BJ (cell line): Measurements from ENCODE around the gene CYP4Z1. TPM values are rescaled to one million over a fixed set of nuclear protein-coding genes. Genes with fewer than 3 reads are reported as not detected.
"Not testable (repeated sequence)": the region's sequence is repeated elsewhere in the genome, so short reads cannot be mapped to it uniquely, and the experiment has no call there.

ENCODE experiments used
- CTCF ChIA-PET: fragments of 350-600 bp; formaldehyde crosslinking; extraction: SDS; loops from one replicate; lab custom pipeline; 2021; ENCODE audit warnings: antibody characterized with exemption, inconsistent platforms; lab: Yijun Ruan, JAX
- POLR2A ChIA-PET: fragments of 300-600 bp; sonication (Branson Sonifier 250); formaldehyde crosslinking; extraction: SDS; loops from one replicate; lab custom pipeline; 2021; ENCODE audit warnings: antibody characterized with exemption; lab: Charles Lee
- DNase-seq: peaks from one replicate; pipeline ENCODE4 v3.0.0-alpha.2; 2011; ENCODE audit warnings: low read depth
- H3K27me3 ChIP-seq: 2 replicates; pipeline ENCODE4 v1.6.0; 2011; ENCODE audit warnings: low read length; ENCODE audit not compliant: control insufficient read depth, insufficient read depth
- H3K36me3 ChIP-seq: 2 replicates; pipeline ENCODE4 v1.5.1; 2011; ENCODE audit warnings: low read length; ENCODE audit not compliant: control insufficient read depth, insufficient read depth
- H3K4me3 ChIP-seq: 2 replicates; pipeline ENCODE4 v1.5.1; 2011; ENCODE audit warnings: low read depth, mild to moderate bottlenecking, control low read depth, low read length
- CTCF ChIP-seq: IDR thresholded peaks from 2 replicates; pipeline ENCODE4 v1.5.1; 2011; ENCODE audit warnings: low read depth, mild to moderate bottlenecking, control low read depth, inconsistent platforms, low read length, moderate library complexity; ENCODE audit not compliant: insufficient read depth
- polyA plus RNA-seq: library from polyadenylated mRNA; depleted of rRNA; stranded (reverse); fragments of >200 nt; gene quantifications from 2 replicates; pipeline ENCODE4 v1.2.3, GENCODE V29; 2011

CYP4Z1 gene
- polyA plus RNA-seq, 1 experiment = not detected

- H3K36me3 ChIP-seq, POLR2A ChIA-PET, DNase-seq, H3K27me3 ChIP-seq, H3K4me3 ChIP-seq: not testable (repeated sequence)
- TF ChIP-seq CTCF = peak; percentile 46
- CTCF ChIA-PET = interaction anchor here (1.1 kb wide), 1 partner anchor 342 kb away, joined by 3 read pairs; no protein-coding TSS in a partner anchor
Observed at GRCh38 chr1:47089356-47089755, 22.3 kb downstream of the CYP4Z1 start.

- POLR2A ChIA-PET, CTCF ChIA-PET: not testable (repeated sequence)
- peak; percentile 19; the same call in 1 of the 2 replicates for TF ChIP-seq CTCF
Observed at GRCh38 chr1:47091476-47091875, 24.4 kb downstream of the CYP4Z1 start.

GRCh38 chr1:47104816-47105215, 37.8 kb downstream of the CYP4Z1 start:
- Histone ChIP-seq H3K27me3 (no peaks in the 10 kb centered on the region), H3K36me3 (no peaks in the 10 kb centered on the region), H3K4me3 (no peak overlapping the region)
- no peak for DNase-seq
- TF ChIP-seq CTCF = no peak
- POLR2A ChIA-PET = no interaction called here
- CTCF ChIA-PET = no interaction called here

More at GRCh38 chr1:47091476-47091875, 24.4 kb downstream of the CYP4Z1 start:
- not testable (repeated sequence) for H3K27me3 ChIP-seq, H3K36me3 ChIP-seq, DNase-seq, H3K4me3 ChIP-seq

GRCh38 chr1:47106792-47107191, 39.8 kb downstream of the CYP4Z1 start:
- H3K36me3 ChIP-seq = no peaks in the 10 kb centered on the region
- no peak for TF ChIP-seq CTCF
- no peak overlapping the region for H3K4me3 ChIP-seq
- H3K27me3 ChIP-seq = no peaks in the 10 kb centered on the region
- no peak for DNase-seq
- POLR2A ChIA-PET = no interaction called here
- CTCF ChIA-PET = no interaction called here

GRCh38 chr1:47107851-47108574, 41.0 kb downstream of the CYP4Z1 start:
- H3K4me3 ChIP-seq, DNase-seq, POLR2A ChIA-PET, H3K36me3 ChIP-seq, H3K27me3 ChIP-seq: not testable (repeated sequence)
- CTCF ChIA-PET = interaction anchor here (0.6 kb wide), 1 partner anchor 191 kb away, joined by 3 read pairs; no protein-coding TSS in a partner anchor

- H3K36me3 ChIP-seq, H3K4me3 ChIP-seq, CTCF ChIA-PET, DNase-seq, H3K27me3 ChIP-seq, POLR2A ChIA-PET: not testable (repeated sequence)
Observed at GRCh38 chr1:47109482-47109881, 42.5 kb downstream of the CYP4Z1 start.
